Measurements from ENCODE around the gene RNF31. TPM values are rescaled to one million over a fixed set of nuclear protein-coding genes. Genes with fewer than 3 reads are reported as not detected.

RNF31 gene
- total and polyA plus RNA-seq, 2 of the 13 experiments (the other 11 are each of a cell fraction or from before 2014, with no cell fraction given), result 48.2 to 86.8 TPM

DNA sequence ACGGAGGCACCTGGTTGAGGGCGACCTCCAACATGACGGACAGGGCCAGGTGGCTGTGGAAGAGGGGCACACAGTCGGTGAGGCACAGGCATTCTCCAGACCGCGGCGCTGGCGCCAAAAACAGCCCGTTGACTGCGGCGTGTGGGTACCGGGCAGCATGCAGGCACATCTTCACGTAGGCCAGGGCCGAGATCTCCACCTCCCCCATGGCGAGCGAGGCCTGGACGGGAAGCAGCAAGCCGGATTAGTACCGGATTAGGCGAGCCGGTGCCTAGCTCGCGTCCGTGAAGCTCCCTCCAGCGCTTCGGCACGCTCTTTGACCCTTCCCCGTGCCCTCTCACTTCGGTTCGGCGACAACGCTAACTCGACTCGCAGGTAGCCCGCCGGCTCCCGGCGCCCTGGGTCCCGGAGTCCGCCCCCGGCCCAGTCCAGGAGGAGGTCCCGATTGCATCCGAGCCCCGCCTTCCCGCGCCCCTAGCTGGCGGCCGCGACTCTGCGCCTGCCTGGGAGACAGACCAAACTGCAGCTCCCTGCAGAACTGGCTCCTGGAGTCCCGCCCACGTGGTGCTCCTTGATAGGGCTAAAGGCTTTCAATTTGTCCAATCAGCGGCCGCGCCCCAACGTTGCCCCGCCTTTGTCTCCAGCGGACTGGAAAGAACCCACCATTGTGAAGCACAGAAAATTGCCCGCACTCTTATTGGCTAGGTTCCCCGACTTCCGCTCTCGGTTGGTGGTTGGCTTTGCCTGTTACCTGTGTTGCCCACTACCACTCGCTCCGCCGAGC lies 6.0 kb upstream of the RNF31 start, which contains the start of gene EMC9 (continued):
- TF ChIP-seq, protein P1, sequence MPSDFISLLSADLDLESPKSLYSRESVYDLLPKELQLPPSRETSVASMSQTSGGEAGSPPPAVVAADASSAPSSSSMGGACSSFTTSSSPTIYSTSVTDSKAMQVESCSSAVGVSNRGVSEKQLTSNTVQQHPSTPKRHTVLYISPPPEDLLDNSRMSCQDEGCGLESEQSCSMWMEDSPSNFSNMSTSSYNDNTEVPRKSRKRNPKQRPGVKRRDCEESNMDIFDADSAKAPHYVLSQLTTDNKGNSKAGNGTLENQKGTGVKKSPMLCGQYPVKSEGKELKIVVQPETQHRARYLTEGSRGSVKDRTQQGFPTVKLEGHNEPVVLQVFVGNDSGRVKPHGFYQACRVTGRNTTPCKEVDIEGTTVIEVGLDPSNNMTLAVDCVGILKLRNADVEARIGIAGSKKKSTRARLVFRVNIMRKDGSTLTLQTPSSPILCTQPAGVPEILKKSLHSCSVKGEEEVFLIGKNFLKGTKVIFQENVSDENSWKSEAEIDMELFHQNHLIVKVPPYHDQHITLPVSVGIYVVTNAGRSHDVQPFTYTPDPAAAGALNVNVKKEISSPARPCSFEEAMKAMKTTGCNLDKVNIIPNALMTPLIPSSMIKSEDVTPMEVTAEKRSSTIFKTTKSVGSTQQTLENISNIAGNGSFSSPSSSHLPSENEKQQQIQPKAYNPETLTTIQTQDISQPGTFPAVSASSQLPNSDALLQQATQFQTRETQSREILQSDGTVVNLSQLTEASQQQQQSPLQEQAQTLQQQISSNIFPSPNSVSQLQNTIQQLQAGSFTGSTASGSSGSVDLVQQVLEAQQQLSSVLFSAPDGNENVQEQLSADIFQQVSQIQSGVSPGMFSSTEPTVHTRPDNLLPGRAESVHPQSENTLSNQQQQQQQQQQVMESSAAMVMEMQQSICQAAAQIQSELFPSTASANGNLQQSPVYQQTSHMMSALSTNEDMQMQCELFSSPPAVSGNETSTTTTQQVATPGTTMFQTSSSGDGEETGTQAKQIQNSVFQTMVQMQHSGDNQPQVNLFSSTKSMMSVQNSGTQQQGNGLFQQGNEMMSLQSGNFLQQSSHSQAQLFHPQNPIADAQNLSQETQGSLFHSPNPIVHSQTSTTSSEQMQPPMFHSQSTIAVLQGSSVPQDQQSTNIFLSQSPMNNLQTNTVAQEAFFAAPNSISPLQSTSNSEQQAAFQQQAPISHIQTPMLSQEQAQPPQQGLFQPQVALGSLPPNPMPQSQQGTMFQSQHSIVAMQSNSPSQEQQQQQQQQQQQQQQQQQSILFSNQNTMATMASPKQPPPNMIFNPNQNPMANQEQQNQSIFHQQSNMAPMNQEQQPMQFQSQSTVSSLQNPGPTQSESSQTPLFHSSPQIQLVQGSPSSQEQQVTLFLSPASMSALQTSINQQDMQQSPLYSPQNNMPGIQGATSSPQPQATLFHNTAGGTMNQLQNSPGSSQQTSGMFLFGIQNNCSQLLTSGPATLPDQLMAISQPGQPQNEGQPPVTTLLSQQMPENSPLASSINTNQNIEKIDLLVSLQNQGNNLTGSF (CRISPR knock-in tag; IDR thresholded peaks at IDR 0.05), result peak; percentile 95
- TF ChIP-seq SMYD3 (CRISPR knock-in tag; IDR thresholded peaks at IDR 0.05), result peak; percentile 98; the same call in 1 of the 2 replicates
- no peak for TF ChIP-seq RORA (CRISPR knock-in tag; IDR thresholded peaks at IDR 0.05)
- no peak; the same call in 1 of the 2 replicates for TF ChIP-seq ETV6 (CRISPR knock-in tag; conservative IDR thresholded peaks at IDR 0.05)
- no peak for TF ChIP-seq NFIC (IDR thresholded peaks at IDR 0.05; ENCODE audit: low read length)
- TF ChIP-seq YEATS2 (CRISPR knock-in tag; IDR thresholded peaks at IDR 0.05; ENCODE audit: borderline replicate concordance), result peak; percentile 87
- TF ChIP-seq JUNB (CRISPR knock-in tag; IDR thresholded peaks at IDR 0.05; ENCODE audit: borderline replicate concordance), result no peak
- peak; percentile 83; the same call in 1 of the 2 replicates for TF ChIP-seq FIP1L1 (IDR thresholded peaks at IDR 0.05; ENCODE audit: borderline replicate concordance, insufficient read depth, low read depth, low read length)
- no peak for TF ChIP-seq SNRNP70 (IDR thresholded peaks at IDR 0.05; ENCODE audit: low read depth, low read length)
- TF ChIP-seq EZH2 (conservative IDR thresholded peaks at IDR 0.05; ENCODE audit: low read depth, low read length), result no peak
- TF ChIP-seq NR3C1 (CRISPR knock-in tag; IDR thresholded peaks at IDR 0.05), result no peak
- TF ChIP-seq XBP1 (CRISPR knock-in tag; IDR thresholded peaks at IDR 0.05), result peak; percentile 99
- TF ChIP-seq, protein P2, sequence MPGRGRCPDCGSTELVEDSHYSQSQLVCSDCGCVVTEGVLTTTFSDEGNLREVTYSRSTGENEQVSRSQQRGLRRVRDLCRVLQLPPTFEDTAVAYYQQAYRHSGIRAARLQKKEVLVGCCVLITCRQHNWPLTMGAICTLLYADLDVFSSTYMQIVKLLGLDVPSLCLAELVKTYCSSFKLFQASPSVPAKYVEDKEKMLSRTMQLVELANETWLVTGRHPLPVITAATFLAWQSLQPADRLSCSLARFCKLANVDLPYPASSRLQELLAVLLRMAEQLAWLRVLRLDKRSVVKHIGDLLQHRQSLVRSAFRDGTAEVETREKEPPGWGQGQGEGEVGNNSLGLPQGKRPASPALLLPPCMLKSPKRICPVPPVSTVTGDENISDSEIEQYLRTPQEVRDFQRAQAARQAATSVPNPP (CRISPR knock-in tag; IDR thresholded peaks at IDR 0.05), result peak; percentile 95
- TF ChIP-seq MED1 (CRISPR knock-in tag; IDR thresholded peaks at IDR 0.05), result peak; percentile 75
- TF ChIP-seq, protein P3, sequence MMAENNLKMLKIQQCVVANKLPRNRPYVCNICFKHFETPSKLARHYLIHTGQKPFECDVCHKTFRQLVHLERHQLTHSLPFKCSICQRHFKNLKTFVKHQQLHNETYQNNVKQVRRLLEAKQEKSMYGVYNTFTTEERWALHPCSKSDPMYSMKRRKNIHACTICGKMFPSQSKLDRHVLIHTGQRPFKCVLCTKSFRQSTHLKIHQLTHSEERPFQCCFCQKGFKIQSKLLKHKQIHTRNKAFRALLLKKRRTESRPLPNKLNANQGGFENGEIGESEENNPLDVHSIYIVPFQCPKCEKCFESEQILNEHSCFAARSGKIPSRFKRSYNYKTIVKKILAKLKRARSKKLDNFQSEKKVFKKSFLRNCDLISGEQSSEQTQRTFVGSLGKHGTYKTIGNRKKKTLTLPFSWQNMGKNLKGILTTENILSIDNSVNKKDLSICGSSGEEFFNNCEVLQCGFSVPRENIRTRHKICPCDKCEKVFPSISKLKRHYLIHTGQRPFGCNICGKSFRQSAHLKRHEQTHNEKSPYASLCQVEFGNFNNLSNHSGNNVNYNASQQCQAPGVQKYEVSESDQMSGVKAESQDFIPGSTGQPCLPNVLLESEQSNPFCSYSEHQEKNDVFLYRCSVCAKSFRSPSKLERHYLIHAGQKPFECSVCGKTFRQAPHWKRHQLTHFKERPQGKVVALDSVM (CRISPR knock-in tag; IDR thresholded peaks at IDR 0.05), result no peak
- peak; percentile 84 for TF ChIP-seq PITX1 (CRISPR knock-in tag; IDR thresholded peaks at IDR 0.05)
- no peak for TF ChIP-seq SUZ12 (IDR thresholded peaks at IDR 0.05; ENCODE audit: low read depth, low read length)
- TF ChIP-seq ATAD3A (CRISPR knock-in tag; IDR thresholded peaks at IDR 0.05), result no peak; the same call in 1 of the 2 replicates
- TF ChIP-seq ZNF329 (CRISPR knock-in tag; IDR thresholded peaks at IDR 0.05; ENCODE audit: low read depth), result no peak
- TF ChIP-seq, protein P4, sequence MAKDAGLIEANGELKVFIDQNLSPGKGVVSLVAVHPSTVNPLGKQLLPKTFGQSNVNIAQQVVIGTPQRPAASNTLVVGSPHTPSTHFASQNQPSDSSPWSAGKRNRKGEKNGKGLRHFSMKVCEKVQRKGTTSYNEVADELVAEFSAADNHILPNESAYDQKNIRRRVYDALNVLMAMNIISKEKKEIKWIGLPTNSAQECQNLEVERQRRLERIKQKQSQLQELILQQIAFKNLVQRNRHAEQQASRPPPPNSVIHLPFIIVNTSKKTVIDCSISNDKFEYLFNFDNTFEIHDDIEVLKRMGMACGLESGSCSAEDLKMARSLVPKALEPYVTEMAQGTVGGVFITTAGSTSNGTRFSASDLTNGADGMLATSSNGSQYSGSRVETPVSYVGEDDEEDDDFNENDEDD (CRISPR knock-in tag; IDR thresholded peaks at IDR 0.05; ENCODE audit: borderline replicate concordance), result peak; percentile 72
- peak; percentile 93 for TF ChIP-seq SP5 (CRISPR knock-in tag; IDR thresholded peaks at IDR 0.05; ENCODE audit: borderline replicate concordance, low read depth)

Measured in HepG2 (cell line).